Measurements from ENCODE around the gene PPP2R5C.
"Not testable (repeated sequence)": the region's sequence is repeated elsewhere in the genome, so short reads cannot be mapped to it uniquely, and the experiment has no call there.

Gene PPP2R5C

DNA sequence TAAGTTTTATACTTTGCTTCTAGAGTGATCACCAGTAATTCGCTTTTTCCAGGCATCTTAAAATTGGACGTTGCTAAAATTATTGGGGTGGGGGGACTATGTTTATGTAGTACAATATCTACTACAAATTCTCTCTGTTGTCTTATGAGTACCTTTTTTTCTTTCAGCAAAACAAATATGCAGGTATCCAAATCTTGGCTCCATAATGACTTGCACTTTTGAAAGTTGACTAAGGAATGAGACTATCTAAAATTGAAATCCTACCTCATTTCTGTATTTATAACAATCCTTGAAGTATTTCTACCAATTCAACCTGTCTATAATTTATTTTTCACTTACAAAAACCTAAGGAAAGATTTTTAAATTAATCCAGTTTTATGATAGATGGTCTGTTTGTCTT, 205.2 kb downstream of the PPP2R5C start:
- DNase-seq (ENCODE audit: low spot score): no peak

DNA sequence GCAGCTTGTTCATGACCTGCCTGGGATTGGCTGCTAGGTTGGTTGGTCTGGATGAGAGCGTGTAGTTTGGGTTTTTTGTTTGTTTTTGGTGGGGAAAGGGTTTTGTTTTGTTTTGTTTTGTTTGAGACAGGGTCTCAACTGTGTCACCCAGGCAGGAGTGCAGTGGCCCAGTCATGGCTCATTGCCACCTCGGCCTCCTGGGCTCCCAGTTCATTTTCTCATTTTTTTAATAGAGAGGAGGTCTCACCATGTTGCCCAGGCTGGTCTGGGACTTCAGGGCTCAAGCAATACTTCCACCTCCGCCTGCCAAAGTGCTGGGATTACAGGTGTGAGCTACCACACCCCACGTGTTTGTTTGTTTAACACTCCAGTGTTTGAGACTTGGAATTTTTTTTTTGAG, 206.7 kb downstream of the PPP2R5C start:
- DNase-seq (ENCODE audit: low spot score): no peak

DNA sequence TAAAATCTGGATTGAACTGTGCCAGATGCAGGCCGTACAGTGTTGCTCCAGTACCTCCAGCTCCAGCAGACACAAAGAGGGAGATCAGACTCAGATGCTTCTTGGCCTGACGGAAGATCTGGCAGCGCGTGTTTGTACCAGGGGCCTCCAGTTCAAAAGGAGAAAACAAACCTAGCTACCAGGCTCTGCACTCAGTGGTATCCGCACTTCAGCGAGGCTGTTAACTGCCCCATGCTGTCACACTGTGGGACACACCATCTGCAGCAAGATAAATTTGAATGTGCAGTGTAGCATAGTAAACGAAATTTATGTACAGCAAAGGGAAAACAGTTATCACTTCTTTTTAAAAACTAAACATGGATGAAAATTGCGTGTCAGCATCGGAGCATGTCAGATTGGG, 208.0 kb downstream of the PPP2R5C start:
- DNase-seq (ENCODE audit: low spot score): no peak

DNA sequence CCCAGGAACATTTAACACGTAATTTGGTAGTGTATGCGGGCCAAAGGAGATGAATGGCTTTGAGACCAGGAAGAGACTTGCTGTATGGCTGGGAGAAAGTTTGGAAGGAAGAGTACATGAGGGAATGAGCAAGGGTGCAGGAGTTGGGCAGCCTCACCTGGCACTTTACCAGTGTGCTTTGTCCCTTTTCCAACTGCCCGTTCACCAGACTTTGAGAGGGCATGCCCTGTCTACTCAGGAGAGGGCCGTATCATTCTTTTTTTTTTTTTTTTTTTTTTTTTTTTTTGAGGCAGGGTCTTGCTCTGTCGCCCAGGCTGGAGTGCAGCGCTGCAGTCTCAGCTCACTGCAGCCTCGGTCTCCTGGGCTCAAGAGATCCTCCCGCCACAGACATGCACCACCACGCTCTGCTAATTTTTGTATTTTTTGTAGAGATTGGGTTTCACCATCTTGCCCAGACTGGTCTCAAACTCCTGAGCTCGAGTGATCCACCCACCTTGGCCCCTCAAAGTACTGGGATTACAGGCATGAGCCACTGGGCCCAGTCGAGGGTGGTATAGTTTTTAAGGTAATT, 209.4 kb downstream of the PPP2R5C start:
- DNase-seq (ENCODE audit: low spot score): no peak

DNA sequence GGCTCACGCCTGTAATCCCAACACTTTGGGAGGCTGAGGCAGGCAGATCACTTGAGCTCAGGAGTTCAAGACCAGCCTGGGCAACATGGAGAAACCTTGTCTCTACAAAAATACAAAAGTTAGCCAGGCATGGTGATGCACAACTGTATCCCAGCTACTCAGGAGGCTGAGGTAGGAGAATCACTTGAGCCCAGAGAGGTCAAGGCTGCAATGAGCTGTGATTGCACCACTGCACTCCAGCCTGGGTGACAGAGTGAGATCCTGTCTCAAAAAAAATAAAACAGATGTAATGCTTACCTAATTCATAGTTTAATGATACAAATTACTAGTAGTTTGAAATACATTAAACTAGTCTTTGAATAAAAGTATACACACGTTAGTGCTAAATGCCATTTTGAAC, 209.9 kb downstream of the PPP2R5C start:
- DNase-seq (ENCODE audit: low spot score): not testable (repeated sequence)

DNA sequence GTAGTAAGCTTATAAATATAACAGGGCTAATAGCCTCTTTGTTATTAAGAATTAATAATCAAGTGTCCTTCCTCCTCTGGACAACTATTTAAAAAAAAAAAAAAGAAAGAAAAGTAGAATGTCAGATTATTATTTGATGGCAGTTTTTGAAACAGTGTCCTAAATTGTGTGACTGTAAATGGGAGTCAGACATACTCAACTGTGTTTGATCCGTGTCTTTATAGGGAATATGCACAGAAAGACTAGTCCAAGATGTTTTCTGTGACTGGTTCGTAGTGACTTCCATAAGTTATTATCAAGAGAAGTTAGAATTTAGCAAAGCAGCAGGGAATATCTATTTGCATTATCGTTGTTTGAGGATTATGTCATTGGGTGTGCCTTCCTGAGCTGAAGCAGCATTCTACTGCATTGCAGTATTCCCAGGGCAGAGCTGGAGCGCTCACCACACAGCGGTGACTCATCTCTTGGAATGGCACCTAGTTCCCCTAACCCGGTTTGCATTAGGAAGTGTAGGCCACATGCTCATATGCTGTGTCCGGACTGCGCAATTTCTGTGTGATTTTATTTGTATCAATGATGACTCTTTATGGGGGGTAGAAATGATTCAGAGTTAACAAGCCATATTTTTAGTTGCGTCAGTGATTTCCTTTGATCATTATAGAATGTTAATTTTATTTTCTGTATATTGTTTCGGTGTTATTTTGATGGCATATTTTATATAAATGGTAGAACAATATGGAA, 210.8 kb downstream of the PPP2R5C start:
- peak; percentile 91 for DNase-seq (ENCODE audit: low spot score)

DNA sequence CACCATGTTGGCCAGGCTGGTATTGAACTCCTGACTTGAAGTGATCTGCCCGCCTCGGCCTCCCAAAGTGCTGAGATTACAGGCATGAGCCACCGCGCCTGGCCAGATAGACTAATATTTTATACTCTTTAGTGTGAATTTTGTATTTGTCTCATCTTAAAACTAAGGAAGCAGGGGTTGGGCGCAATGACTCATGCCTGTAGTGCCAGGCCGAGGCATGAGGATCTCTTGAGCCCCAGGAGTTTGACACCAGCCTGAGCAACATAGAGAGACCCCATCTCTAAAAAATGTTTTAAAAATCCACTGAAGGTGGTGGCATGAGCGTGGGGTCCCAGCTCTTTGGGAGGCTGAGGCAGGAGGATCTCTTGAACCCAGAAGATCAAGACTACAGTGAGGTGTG, 211.8 kb downstream of the PPP2R5C start:
- no peak for DNase-seq (ENCODE audit: low spot score)

DNA sequence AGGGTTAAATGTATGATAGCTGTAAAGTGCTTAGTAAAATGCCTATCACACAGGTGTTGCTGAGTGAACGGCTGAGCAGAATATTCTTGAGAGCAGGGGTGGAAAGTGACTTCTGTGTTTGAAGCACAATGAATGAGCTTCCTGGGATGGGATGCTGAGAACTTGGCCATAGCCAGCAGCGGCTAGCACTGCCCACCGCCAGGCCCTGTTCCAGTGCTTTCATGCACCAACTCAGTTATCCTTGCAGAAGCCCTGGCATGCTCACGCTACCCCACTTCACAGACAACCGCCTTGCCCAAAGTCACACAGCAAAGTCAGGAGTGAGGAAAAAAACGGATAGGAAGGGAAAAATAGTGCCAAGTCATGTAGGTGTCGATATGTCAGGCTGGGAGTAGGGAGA, 213.7 kb downstream of the PPP2R5C start:
- no peak for DNase-seq (ENCODE audit: low spot score)
